Coronary artery (tissue), 2 donors: ENCODE results near the gene NCCRP1.
"Not testable (repeated sequence)": the region's sequence is repeated elsewhere in the genome, so short reads cannot be mapped to it uniquely, and the experiment has no call there.

Experiments used
- DNase-seq: peaks from one replicate; pipeline ENCODE4 v3.0.0-alpha.2; 2017; ENCODE audit warnings: low spot score
- H3K27ac ChIP-seq, 2 donors: fragments of 200-600 bp; sonication (generic); one replicate each; pipeline ENCODE4 v1.5.1; 2016 to 2019
- H3K4me3 ChIP-seq: fragments of 200-600 bp; sonication (generic); 2 replicates; pipeline ENCODE4 v1.5.1; 2016; ENCODE audit warnings: mild to moderate bottlenecking, moderate library complexity
- CTCF ChIP-seq: fragments of 200-600 bp; sonication (generic); IDR thresholded peaks from one replicate; pipeline ENCODE4 v1.5.1; 2019; ENCODE audit warnings: antibody characterized with exemption

The NCCRP1 gene

GRCh38 chr19:39207293-39207836, 10.6 kb downstream of the NCCRP1 start:
- no peak for TF ChIP-seq CTCF
- no peak overlapping the region for H3K27ac ChIP-seq
- DNase-seq, result no peak
- H3K4me3 ChIP-seq, result no peak overlapping the region

GRCh38 chr19:39208175-39208795, 11.5 kb downstream of the NCCRP1 start:
- Histone ChIP-seq H3K4me3 (no peak overlapping the region), H3K27ac (no peak overlapping the region)
- no peak for TF ChIP-seq CTCF
- DNase-seq, result no peak

- H3K4me3 ChIP-seq, result no peak overlapping the region
- no peak for TF ChIP-seq CTCF
- DNase-seq, result no peak
- no peak overlapping the region for H3K27ac ChIP-seq
Measured at GRCh38 chr19:39209196-39209595, 12.4 kb downstream of the NCCRP1 start.

GRCh38 chr19:39211731-39212374, 15.1 kb downstream of the NCCRP1 start:
- DNase-seq, result no peak
- no peak overlapping the region for H3K27ac ChIP-seq
- TF ChIP-seq CTCF, result no peak
- no peak overlapping the region for H3K4me3 ChIP-seq

- no peak overlapping the region for H3K27ac ChIP-seq
- TF ChIP-seq CTCF, result no peak
- DNase-seq, result no peak
- H3K4me3 ChIP-seq, result no peak overlapping the region
Measured at GRCh38 chr19:39212375-39212742, 15.6 kb downstream of the NCCRP1 start.

GRCh38 chr19:39215323-39215722, 18.6 kb downstream of the NCCRP1 start:
- H3K4me3 ChIP-seq, H3K27ac ChIP-seq, DNase-seq: not testable (repeated sequence)

GRCh38 chr19:39217094-39217493, 20.3 kb downstream of the NCCRP1 start:
- no peak for TF ChIP-seq CTCF
- no peak overlapping the region for H3K4me3 ChIP-seq
- DNase-seq, result no peak
- H3K27ac ChIP-seq, result no peak overlapping the region
